Eye (tissue), 1 donor: ENCODE measurements around the gene HYDIN.
"Not testable (repeated sequence)": the region's sequence is repeated elsewhere in the genome, so short reads cannot be mapped to it uniquely, and the experiment has no call there.

Experiments
- DNase-seq: peaks from one replicate; pipeline ENCODE4 v3.0.0-alpha.2; 2015

Gene HYDIN

DNA sequence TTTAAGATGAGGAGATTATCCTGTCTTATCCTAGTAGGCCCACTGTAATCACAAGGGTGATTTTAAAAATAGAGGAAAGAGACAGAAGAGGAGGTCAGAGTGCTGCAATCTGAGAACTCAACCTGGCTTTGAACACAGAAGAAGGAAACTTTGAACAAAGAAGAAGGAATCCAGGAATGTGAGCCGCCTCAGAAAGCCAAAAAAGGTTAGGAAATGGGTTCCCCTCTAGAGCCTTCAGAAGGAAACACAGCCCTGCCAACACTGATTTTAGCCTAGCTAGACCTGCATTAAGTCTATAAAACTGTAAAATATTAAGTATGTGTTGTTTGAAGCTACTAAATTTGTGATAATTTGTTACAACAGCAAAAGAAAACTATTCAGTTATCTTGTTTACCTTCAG, 149.7 kb downstream of the HYDIN start:
- DNase-seq: not testable (repeated sequence)

DNA sequence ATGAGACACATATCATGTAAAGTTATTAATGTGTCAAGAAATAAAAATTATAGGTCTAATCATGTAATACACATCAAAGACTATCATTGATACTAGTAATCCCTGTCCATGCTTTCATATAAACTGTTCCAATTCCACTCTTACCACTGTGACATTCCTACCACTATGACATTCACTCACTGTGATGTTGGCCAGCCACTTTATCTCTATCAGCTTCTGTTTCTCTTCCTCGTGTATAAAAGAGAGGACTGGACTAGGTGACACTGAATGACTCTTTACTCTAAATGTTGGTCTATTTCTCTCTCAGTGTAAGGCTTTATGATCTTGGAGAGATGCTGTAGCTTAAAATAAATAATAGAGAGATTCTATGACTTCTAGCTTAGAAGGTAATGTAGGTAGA, 150.3 kb downstream of the HYDIN start:
- DNase-seq: not testable (repeated sequence)

DNA sequence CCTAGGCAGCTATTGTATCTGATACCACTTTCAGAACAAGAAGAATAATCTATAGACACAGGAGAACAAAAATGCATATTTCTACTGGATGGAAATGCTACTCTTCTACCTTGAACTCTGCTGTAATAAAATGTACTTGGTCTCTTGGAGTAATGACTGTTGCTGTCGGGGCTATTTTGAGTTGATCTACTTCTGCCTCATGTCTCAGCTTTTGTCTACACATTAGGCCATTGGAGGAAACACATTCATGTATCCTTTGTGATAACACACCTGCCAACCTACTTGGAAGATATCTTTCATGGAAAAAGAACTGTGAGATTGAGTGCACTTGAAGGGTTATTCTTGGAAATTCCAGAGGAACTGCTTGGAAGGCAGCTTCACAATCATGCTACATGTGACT, 159.9 kb downstream of the HYDIN start:
- DNase-seq: not testable (repeated sequence)

DNA sequence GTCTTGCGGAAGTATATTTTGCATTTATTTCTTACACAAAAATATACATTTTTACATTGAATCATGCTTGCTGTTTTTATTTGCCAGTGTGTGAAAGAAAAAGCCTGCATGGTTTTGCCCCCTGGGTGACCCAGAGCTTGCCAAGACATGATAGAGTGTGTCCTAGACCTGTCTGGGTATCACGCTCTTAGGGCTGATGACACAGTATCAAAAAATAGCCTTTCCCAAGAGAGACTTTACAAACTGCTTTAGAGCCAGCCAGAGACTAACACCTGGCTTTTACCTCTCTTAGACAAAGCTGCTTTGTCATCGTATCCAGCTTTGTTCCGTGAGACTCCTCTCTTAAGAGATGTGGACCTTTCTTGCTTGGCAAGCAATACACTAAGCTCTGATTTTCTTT, 160.7 kb downstream of the HYDIN start:
- not testable (repeated sequence) for DNase-seq

DNA sequence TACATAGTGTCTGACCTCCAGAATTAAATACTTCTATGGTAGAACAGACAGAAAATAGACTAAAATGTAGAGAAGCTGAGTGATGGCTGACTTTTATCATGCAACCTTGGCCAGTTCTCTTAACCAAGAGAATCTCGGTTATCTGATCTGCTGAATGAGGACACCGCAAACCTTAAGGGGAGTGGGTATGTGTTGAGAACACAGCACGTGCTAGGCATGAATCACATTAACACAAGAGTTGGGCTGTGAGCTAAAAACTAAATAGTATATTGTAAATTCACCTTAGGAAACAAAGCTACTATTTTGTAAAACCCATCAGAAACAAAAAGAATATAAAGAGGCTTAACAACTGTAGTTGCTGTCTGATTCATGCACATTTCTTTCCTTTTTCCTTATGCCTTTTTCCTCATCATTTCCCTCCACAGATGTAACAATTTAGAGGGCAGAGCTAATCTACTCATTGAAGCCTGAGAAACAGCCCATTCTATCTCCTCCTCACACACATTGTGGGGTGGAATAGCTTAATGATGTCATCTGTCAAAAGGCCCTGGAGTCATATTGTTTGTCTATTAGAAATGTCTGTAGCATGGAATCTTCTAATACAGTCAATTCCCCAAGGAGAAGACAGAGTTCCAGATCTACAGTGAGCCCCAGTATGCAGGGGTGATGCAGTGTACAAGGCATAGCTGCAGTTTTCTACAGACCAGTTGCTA, 176.5 kb downstream of the HYDIN start:
- peak; percentile 30 for DNase-seq

DNA sequence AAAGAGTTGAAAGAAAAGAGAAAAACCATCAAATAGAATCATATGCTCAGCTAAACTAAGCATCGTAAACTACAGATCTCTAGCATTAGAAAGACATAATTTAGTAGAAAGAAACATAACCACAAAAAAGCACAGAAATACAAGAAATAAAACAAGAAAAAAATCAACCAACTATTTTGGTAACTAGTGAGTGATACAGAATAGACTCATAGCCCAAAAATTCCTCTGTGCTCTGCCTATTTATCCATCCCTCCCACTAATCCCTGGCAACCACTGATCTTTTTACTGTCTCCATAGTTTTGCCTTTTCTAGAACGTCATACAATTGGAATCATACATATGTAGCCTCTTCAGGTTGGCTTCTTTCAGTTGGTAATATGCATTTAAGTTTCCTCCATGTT, 180.2 kb downstream of the HYDIN start:
- not testable (repeated sequence) for DNase-seq

DNA sequence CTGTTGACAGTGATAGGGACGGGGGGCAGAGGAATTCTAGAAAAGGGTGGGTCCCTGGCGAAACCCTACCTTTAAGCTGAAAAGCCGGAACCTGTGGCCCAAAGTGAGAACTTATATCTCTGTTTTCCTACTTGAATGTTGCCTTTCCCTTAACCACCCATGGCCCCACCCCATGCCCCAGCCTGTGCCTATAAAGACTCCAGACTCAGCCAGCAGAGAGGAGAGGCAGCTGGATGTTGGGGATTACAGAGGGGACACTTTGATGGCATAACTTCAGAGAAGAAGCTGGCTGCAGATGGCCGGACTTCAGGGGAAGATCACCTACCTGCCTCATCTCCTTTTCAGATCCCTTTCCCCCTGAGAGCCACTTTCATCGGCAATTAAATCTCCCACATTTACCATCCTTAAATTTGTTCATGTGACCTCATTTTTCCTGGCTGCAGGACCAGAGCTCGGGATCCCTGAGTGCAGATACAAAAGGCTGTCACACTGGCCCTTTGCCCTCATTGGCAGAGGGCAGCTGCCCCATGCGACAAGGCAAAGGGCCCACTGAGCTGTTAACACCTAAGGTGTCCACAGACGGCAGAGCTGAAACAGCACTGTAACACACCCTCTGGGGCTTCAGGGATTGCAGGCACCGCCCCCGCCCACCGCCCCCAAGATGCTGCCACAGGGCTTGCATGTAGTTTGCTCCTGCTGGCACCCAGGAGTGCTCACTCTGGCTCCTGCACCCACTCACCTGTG, 191.0 kb downstream of the HYDIN start:
- DNase-seq: not testable (repeated sequence)

DNA sequence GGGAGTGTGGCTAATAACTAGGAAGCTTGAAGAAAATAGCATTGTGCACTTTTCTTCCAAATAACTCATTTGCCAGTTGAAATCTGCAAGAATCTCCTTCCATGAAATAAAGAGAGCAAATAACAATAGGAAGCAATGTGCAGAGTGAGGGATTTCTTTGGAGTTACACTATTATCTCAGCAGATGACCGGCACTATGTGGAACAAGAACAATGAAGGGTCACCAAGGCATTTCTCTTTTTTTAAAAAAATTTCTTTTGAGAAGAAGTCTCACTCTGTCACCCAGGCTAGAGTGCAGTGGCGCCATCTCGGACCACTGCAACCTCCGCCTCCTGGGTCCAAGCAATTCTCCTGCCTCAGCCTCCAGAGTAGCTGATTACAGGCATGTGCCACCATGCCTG, 192.1 kb downstream of the HYDIN start:
- DNase-seq: not testable (repeated sequence)

DNA sequence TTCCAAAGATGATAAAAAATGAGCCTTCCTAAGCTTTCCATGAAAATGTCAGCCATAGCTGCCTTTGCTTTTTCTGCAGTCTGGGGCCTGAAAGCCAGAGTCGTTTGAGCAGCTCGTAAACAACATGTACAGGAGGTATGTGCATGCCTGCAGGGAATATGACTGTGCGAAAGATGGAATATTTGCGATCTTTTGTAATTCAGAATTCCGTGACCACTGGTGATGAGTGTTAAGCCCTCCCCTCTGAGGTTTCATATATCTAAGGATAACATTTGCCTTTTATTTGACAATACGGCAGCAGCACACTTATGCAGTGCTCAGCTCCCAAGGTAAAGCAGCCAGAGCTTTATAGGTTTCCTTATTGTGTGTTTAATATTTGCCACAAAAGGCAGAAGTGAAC, 192.5 kb downstream of the HYDIN start:
- DNase-seq: peak; percentile 1

DNA sequence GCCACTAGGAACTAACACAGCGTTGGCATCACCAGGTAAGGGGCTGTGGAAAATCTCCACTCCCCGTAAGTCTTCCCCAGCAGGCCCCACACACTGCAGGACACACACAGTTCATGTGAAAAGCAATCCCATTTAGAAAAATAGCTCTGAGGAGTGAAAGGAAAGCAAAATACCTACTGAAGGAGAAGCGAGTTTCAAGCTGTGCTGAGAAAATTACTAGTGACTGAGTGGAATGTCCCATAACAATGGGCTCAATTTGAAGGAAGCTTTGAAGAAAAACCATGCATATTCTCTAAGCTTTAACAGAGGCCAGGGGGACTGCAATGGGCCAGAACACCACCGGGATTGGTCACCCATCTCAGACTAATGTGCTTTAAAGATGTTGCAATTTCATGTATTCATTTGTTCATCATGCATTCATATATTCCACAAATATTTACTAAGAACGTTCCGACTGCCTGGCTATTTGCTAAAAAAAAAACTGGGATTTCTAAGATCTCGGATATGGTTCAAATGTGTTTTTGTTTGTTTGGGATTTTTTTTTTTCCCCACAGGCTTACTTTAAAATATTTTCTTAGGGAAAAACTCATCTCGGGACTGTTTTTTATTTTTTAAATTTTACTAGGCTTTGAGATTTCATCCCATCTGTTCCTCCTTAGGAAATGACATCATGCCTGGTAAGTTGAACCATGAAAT, 202.3 kb downstream of the HYDIN start:
- DNase-seq: peak; percentile 64

DNA sequence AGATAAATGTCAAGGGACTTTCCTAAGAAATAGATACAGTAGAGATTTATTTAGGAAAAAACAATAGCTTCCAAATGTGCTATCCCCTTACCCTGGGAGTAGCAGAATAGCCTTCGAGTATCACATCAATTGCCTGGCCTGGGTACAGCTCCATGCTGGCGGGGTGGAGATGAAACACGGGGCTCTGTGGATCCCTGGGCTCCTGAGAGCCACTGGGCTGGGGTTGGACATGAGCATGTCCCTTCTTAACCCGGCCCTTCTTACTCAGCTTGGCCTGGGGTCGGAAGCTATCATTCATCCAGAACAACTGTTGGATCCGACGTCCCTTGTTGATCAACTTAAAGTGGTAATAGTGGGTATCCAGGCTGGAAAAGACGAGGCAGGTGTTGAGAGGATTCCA, 203.0 kb downstream of the HYDIN start:
- DNase-seq: not testable (repeated sequence)

DNA sequence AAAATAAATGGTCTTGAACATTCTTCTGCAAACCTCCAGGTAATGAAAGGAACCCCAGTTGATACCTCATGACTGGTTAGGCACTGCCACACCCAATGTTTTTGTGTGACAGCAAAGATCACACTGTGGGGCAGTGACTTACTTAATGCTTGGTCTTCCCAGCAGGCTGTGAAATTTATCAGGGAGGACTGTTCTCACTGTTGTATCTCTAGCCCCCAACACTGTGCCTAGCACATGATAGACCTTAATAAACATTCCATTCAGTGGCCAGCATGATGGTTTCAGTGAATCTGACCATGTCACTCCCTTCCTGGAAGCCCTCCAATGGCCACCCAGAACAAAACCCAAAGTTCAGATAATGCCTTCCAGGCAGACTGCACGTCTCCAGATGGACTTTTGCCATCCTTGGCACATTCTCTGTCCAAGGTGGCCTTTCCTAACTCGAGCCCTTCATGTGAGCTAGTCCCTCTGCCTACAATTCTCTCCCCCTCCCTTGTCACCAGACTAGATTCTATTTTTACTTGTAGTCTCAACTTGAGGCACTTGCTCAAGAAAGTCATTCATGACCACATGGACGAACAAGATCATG, 206.6 kb downstream of the HYDIN start:
- not testable (repeated sequence) for DNase-seq

DNA sequence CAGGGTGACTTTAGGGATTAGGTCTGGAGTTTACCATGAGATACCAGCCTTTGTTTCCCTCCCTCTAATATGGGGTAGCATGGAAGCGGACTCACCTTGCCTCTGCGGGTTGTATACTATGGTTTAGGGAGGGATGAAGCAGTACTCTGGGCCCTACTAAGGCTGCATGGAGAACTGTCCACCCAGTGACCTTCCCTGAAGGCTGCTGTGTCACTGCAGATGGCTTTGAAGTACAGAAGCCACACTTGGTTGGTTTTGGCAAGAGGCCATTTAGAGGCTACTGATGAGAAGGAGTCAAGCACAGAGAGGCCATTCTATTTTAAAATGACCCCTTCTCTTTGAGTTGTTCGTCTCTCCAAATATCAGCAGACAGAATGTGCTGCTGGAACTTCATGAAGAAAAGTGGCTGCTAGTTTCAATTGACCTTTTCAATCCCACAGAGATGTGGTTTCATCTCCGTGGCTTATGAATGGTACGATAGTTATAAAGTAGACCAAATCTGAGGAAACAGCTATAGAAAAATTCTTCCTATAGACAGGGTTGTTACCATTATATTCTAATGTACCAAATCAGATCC, 208.5 kb downstream of the HYDIN start:
- not testable (repeated sequence) for DNase-seq

DNA sequence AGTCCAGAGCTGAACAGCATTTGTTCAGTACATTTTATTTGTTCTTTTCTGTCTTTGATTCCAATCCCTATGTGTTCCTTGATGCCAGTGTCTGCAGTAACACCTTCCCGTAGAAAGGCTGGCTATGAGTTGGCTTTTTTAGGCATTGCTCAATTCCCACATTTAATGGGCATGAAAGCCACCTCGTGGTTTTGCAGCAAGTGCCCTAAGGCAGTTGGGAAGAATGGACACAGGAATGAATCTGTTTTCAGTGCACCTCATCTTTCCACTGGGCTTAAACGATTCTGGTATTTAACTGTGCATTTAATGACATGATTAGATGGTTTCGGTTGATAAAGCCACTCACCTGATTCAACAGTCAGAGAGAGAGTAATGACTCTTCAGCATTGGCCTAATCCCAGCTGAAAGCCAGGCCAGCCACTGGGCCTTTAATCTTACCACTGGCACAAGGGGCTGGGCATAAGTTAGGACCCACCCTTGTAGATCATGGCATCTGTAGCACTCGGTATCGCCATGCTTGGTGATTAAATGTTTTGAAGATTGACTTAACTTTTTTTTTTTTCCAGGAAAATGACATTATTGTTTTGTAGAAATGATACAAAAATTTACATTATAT, 211.3 kb downstream of the HYDIN start:
- not testable (repeated sequence) for DNase-seq

DNA sequence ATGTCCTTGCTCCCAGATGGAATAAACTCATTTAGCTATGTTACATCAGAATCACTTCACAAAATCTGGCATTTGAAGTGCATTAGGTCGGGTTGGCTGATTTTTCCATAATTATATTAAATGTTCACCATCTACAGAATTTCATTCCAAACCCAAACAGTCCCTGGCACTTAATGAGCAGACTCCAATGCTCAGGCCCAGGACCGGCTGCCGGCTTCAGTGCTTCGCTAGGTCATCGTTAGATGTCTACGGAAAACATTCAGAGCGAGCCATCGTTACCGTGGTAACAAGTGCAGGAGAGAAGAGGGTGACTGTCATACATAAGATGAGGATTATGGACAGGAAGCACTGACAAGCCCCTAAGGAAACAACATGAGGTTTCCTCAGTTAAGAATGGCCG, 215.1 kb downstream of the HYDIN start:
- DNase-seq: peak; percentile 13

DNA sequence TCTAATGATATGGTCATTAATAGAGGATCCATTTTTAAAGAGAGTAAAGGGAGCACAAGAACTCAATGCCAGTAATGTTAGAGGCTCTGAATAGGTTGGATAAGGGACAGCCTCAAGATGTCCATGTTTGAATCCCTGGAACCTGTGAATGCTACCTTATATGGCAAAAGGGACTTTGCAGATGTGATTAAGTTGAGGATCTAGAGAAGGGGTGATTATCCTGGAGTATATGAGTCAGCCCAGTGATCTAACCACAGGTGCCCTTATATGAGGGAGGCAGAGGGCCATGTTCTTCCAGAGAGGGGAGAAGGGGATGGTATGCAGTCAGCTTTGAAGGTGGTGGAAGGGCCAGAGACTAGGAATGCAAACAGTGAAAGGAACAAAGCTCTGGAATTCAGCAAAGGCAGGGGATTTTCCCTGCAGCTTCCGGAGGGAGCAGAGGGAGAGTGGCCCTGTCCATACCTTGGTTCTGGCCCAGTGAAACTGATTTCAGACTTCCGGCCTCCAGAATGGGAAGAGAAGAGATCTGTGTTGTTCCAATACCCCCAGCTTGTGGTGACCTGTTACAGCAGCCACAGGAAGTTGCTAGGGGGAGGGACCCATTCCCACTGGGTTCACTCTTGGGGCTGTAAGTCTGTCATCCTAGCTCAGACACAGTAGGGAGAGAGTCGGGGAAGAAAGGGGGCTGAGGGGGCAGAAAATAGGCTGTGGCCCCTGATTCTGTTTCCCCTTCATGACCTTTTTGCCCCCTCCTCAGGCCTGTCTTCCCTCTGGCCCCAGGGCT, 220.9 kb downstream of the HYDIN start:
- DNase-seq: not testable (repeated sequence)

DNA sequence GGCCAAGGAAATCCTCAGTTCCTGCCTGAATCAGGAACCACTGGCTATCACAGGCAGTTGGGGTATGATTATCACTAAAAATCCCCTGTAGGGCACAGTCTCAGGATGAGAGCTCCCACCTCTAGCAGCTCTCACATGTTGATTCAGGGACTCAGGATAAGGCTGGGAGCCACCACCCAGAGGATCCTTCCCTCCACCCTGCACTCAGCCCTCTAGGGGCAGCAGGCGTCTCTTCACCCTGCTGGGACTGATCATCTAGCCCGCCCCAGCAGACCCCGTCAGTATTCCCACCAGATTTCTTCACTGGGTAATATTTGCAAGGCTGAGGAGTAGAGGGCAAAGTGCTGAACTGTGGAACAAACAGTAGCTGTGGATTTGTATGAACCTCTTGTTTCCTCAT, 224.0 kb downstream of the HYDIN start:
- not testable (repeated sequence) for DNase-seq

DNA sequence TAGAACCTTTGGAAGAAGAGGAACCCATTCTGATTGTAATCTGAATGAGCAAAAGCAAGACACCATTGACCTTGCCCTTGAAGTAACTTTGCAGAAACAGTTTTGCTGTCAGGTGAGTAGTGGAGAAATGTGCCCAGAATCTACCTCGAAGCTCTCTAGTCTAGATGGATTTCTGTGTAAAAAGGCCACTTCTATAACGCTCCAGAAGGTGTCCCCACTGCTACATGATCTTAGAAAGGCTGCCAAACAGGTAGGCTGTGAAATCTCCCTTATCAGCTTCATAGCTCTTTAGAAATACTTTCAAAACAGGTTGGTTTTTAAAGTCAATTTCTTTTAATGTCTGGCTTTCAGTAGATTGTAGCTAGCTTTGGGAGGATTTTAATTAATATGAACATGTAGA, 230.8 kb downstream of the HYDIN start:
- DNase-seq: peak; percentile 61

DNA sequence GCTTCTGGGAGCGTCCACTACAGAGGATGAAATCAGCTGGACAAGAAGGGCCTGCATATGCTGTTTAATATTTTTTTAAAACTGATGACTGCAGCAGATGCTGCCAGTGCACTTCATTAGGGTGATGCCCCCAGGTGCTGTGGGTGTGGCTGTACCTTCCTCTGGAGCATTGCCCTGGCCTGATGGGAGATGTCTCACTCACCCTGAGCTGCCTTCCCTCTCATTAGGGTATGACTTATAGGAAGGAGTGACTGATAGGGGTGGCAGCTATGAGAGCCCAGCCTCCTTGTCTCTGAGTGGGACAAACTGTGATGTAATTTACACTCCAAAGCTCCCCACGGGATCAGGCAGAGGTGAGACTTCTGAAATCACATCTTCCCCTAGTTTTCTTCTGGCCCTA, 234.7 kb downstream of the HYDIN start:
- DNase-seq: not testable (repeated sequence)

DNA sequence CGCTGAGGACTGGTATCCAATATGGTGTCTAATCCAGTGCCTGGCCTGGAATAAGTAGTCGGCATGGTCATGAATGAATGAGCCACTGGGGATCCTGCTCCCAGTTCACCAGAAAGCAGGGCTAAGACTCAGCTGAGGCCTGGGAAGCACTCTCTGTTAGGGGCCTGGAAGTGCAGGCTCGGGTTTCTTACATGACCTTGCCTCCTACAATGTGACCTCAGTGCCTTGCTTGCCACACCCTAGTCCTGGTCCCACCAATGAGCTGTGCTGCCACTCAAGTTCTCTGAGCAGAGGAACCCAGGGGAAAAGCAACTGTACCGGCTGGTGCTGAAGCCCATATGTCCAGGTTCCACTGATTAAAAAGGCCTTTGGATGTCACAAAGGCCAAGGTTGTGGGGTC, 238.0 kb downstream of the HYDIN start:
- DNase-seq: not testable (repeated sequence)

DNA sequence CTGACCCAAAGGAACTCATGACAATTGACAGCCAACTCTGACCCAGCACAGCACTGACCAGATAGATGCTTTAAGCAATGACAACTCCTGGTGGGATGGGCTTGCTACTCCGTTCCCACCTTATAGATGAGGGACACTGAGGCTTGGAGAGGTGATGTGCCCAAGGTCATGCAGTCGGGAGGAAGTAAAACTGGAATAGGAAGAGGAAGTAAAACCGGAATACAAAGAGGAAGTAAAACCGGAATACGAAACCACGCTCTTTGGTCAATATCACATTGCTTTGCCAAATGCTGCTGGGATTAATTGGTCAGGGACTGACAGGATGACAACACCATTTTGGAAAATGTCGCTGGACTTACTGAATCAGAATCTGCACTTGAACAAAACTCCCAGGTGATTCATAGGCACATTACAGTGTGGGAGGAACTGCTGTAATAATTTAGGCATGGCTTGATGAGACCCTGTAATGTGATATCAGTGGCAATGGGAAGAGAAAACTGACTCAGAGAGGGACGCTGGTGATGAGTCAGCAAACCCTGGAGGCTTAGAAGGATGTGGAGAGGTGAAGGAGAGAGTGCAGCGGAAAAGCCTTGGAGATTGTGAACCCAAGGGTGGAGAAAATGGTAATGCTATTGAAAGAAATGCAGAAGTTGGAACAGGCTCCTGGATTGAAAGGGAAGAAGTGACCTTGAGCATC, 243.4 kb downstream of the HYDIN start:
- not testable (repeated sequence) for DNase-seq
